Astrocyte (in vitro differentiated cells and primary cell): Measurements from ENCODE around the gene PXDN. TPM values are rescaled to one million over a fixed set of nuclear protein-coding genes. Genes with fewer than 3 reads are reported as not detected.

Experiments
- DNase-seq: peaks from one replicate; pipeline ENCODE4 v3.0.0-alpha.2; 2010; ENCODE audit warnings: low read depth
- FAIRE-seq: peaks from 2 replicates; lab custom pipeline; 2011; peaks lifted over from hg19 to GRCh38; lab: Jason Lieb, UNC
- H2AFZ ChIP-seq: 2 replicates; pipeline ENCODE4 v1.6.0; 2012; ENCODE audit warnings: low read depth, low read length, inconsistent platforms
- H3K27ac ChIP-seq: 2 replicates; pipeline ENCODE4 v1.5.1; 2011; ENCODE audit warnings: low read depth, low read length, inconsistent platforms
- H3K27me3 ChIP-seq: 2 replicates; pipeline ENCODE4 v1.6.0; 2011; ENCODE audit warnings: low read length, inconsistent platforms; ENCODE audit not compliant: insufficient read depth
- H3K36me3 ChIP-seq: 2 replicates; pipeline ENCODE4 v1.5.1; 2011; ENCODE audit warnings: low read length, inconsistent platforms; ENCODE audit not compliant: insufficient read depth
- H3K4me1 ChIP-seq: 2 replicates; pipeline ENCODE4 v1.5.1; 2011; ENCODE audit warnings: low read length, inconsistent platforms; ENCODE audit not compliant: insufficient read depth
- H3K4me2 ChIP-seq: 2 replicates; pipeline ENCODE4 v1.6.0; 2012; ENCODE audit warnings: low read length, inconsistent platforms
- H3K4me3 ChIP-seq: 2 replicates; pipeline ENCODE4 v1.5.1; 2011; ENCODE audit warnings: low read depth, mild to moderate bottlenecking, low read length, inconsistent platforms; ENCODE audit not compliant: insufficient read depth
- H3K79me2 ChIP-seq: 2 replicates; pipeline ENCODE4 v1.6.0; 2012; ENCODE audit warnings: mild to moderate bottlenecking, low read length, inconsistent platforms; ENCODE audit not compliant: insufficient read depth
- H3K9ac ChIP-seq: 2 replicates; pipeline ENCODE4 v1.6.0; 2012; ENCODE audit warnings: mild to moderate bottlenecking, low read length, inconsistent platforms
- H3K9me3 ChIP-seq: 2 replicates; pipeline ENCODE4 v1.5.1; 2012; ENCODE audit warnings: low read depth, mild to moderate bottlenecking, low read length, inconsistent platforms; ENCODE audit not compliant: insufficient read depth
- H4K20me1 ChIP-seq: 2 replicates; pipeline ENCODE4 v1.6.0; 2012; ENCODE audit warnings: low read length, inconsistent platforms; ENCODE audit not compliant: insufficient read depth
- H3K27ac Mint-ChIP-seq: one replicate; pipeline ENCODE4 v1.8.0; 2021; ENCODE audit warnings: mild to moderate bottlenecking, mixed read lengths; ENCODE audit not compliant: unreplicated experiment
- H3K27me3 Mint-ChIP-seq: one replicate; pipeline ENCODE4 v1.8.0; 2021; ENCODE audit warnings: low read depth, mixed read lengths; ENCODE audit not compliant: unreplicated experiment
- H3K36me3 Mint-ChIP-seq: one replicate; pipeline ENCODE4 v1.8.0; 2021; ENCODE audit warnings: low read depth, mixed read lengths; ENCODE audit not compliant: unreplicated experiment
- H3K4me1 Mint-ChIP-seq: one replicate; pipeline ENCODE4 v1.8.0; 2021; ENCODE audit warnings: low read depth, mixed read lengths; ENCODE audit not compliant: unreplicated experiment
- H3K4me3 Mint-ChIP-seq: one replicate; pipeline ENCODE4 v1.8.0; 2021; ENCODE audit warnings: mild to moderate bottlenecking, moderate library complexity, mixed read lengths; ENCODE audit not compliant: unreplicated experiment
- H3K9me3 Mint-ChIP-seq: one replicate; pipeline ENCODE4 v1.8.0; 2021; ENCODE audit warnings: mild to moderate bottlenecking, mixed read lengths; ENCODE audit not compliant: unreplicated experiment
- CTCF ChIP-seq: IDR thresholded peaks from 2 replicates; pipeline ENCODE4 v1.5.1; 2011; ENCODE audit warnings: low read depth, mild to moderate bottlenecking, inconsistent platforms, low read length, moderate library complexity; ENCODE audit not compliant: insufficient read depth
- EZH2 ChIP-seq: IDR thresholded peaks from 2 replicates; pipeline ENCODE4 v1.6.1; 2012; ENCODE audit warnings: mild to moderate bottlenecking, low read length, inconsistent platforms; ENCODE audit not compliant: insufficient read depth
- total RNA-seq: library from RNA; stranded (reverse); gene quantifications from 2 replicates; pipeline ENCODE4 v1.2.1, GENCODE V29; 2021

PXDN gene
- total RNA-seq, 1 donor from 2014 or later, result 417 TPM

GRCh38 chr2:1664076-1664605 is 80.2 kb downstream of the PXDN start:
- H3K36me3 Mint-ChIP-seq, result peaks cover 30% of the 10 kb centered on the region
- H3K4me1 Mint-ChIP-seq, result no peaks in the 10 kb centered on the region
- Histone ChIP-seq H3K27ac (no peak overlapping the region), H3K36me3 (peaks cover 60% of the 10 kb centered on the region), H3K4me1 (no peaks in the 10 kb centered on the region), H4K20me1 (peaks cover 15% of the 10 kb centered on the region), H2AFZ (no peak overlapping the region), H3K9ac (no peak overlapping the region), H3K9me3 (no peaks in the 10 kb centered on the region), H3K4me2 (no peak overlapping the region), H3K79me2 (peaks cover 7% of the 10 kb centered on the region), H3K4me3 (no peak overlapping the region), H3K27me3 (no peaks in the 10 kb centered on the region)
- H3K9me3 Mint-ChIP-seq, result no peaks in the 10 kb centered on the region
- no peak for FAIRE-seq
- no peak for DNase-seq
- H3K27me3 Mint-ChIP-seq, result no peaks in the 10 kb centered on the region
- no peak overlapping the region for H3K4me3 Mint-ChIP-seq
- TF ChIP-seq CTCF (no peak), EZH2 (no peak)
- no peak overlapping the region for H3K27ac Mint-ChIP-seq

- Histone ChIP-seq H3K9ac (no peak overlapping the region), H3K27me3 (no peaks in the 10 kb centered on the region), H4K20me1 (peaks cover 15% of the 10 kb centered on the region), H3K4me2 (no peak overlapping the region), H2AFZ (no peak overlapping the region), H3K36me3 (peaks cover 62% of the 10 kb centered on the region), H3K9me3 (no peaks in the 10 kb centered on the region), H3K4me3 (no peak overlapping the region), H3K79me2 (peaks cover 4% of the 10 kb centered on the region), H3K27ac (no peak overlapping the region), H3K4me1 (no peaks in the 10 kb centered on the region)
- TF ChIP-seq EZH2 (no peak), CTCF (no peak)
- Mint-ChIP-seq H3K4me3 (no peak overlapping the region), H3K36me3 (peaks cover 30% of the 10 kb centered on the region), H3K4me1 (no peaks in the 10 kb centered on the region), H3K27ac (no peak overlapping the region), H3K9me3 (no peaks in the 10 kb centered on the region), H3K27me3 (no peaks in the 10 kb centered on the region)
- DNase-seq (no peak), FAIRE-seq (no peak)
Observed at GRCh38 chr2:1663621-1664020, 80.7 kb downstream of the PXDN start.

GRCh38 chr2:1662606-1663180 is 81.6 kb downstream of the PXDN start:
- Histone ChIP-seq H3K4me3 (no peak overlapping the region), H3K27ac (no peak overlapping the region), H3K4me2 (no peak overlapping the region), H3K27me3 (no peaks in the 10 kb centered on the region), H3K4me1 (no peaks in the 10 kb centered on the region), H4K20me1 (peaks cover 15% of the 10 kb centered on the region), H3K79me2 (peaks cover 4% of the 10 kb centered on the region), H3K9me3 (no peaks in the 10 kb centered on the region), H3K36me3 (peaks cover 62% of the 10 kb centered on the region), H2AFZ (no peak overlapping the region), H3K9ac (no peak overlapping the region)
- peaks cover 29% of the 10 kb centered on the region for H3K36me3 Mint-ChIP-seq
- DNase-seq (no peak), FAIRE-seq (no peak)
- no peak overlapping the region for H3K27ac Mint-ChIP-seq
- H3K4me1 Mint-ChIP-seq, result no peaks in the 10 kb centered on the region
- H3K9me3 Mint-ChIP-seq, result no peaks in the 10 kb centered on the region
- no peaks in the 10 kb centered on the region for H3K27me3 Mint-ChIP-seq
- no peak for TF ChIP-seq CTCF
- no peak for TF ChIP-seq EZH2
- no peak overlapping the region for H3K4me3 Mint-ChIP-seq
